IPS-18c (cell line): ENCODE results near the gene SEPTIN2.

Experiments used
- H3K4me3 ChIP-seq: 2 replicates; pipeline ENCODE4 v1.7.0; 2013; ENCODE audit warnings: low read depth, mild to moderate bottlenecking, low read length, moderate library complexity; ENCODE audit not compliant: insufficient read depth
- H3K9me3 ChIP-seq: one replicate; pipeline ENCODE4 v1.6.1; 2013; ENCODE audit warnings: mild to moderate bottlenecking, low read length, moderate library complexity; ENCODE audit not compliant: control insufficient read depth, insufficient read depth

SEPTIN2 gene

GRCh38 chr2:241325257-241325656, 9.5 kb downstream of the SEPTIN2 start:
- H3K9me3 ChIP-seq, result no peaks in the 10 kb centered on the region
- no peak overlapping the region for H3K4me3 ChIP-seq

- no peaks in the 10 kb centered on the region for H3K9me3 ChIP-seq
- no peak overlapping the region for H3K4me3 ChIP-seq
Observed at GRCh38 chr2:241329669-241330615, 14.2 kb downstream of the SEPTIN2 start.

- no peaks in the 10 kb centered on the region for H3K9me3 ChIP-seq
Observed at GRCh38 chr2:241330616-241330981, 14.9 kb downstream of the SEPTIN2 start.

GRCh38 chr2:241334813-241335212, 19.1 kb downstream of the SEPTIN2 start:
- Histone ChIP-seq H3K9me3 (no peaks in the 10 kb centered on the region), H3K4me3 (no peak overlapping the region)

More at GRCh38 chr2:241330616-241330981, 14.9 kb downstream of the SEPTIN2 start:
- no peak overlapping the region for H3K4me3 ChIP-seq

GRCh38 chr2:241339839-241340630, 24.3 kb downstream of the SEPTIN2 start:
- Histone ChIP-seq H3K9me3 (no peaks in the 10 kb centered on the region), H3K4me3 (no peak overlapping the region)

- no peak overlapping the region for H3K4me3 ChIP-seq
- H3K9me3 ChIP-seq, result no peaks in the 10 kb centered on the region
Observed at GRCh38 chr2:241340631-241341163, 25.0 kb downstream of the SEPTIN2 start.

GRCh38 chr2:241344925-241345651, 29.4 kb downstream of the SEPTIN2 start:
- Histone ChIP-seq H3K9me3 (no peaks in the 10 kb centered on the region), H3K4me3 (no peak overlapping the region)

GRCh38 chr2:241349941-241350340, 34.2 kb downstream of the SEPTIN2 start:
- Histone ChIP-seq H3K4me3 (no peak overlapping the region), H3K9me3 (no peaks in the 10 kb centered on the region)

- Histone ChIP-seq H3K9me3 (no peaks in the 10 kb centered on the region), H3K4me3 (no peak overlapping the region)
Observed at GRCh38 chr2:241350530-241350877, 34.8 kb downstream of the SEPTIN2 start.

- Histone ChIP-seq H3K9me3 (no peaks in the 10 kb centered on the region), H3K4me3 (no peak overlapping the region)
Observed at GRCh38 chr2:241350878-241351639, 35.3 kb downstream of the SEPTIN2 start.

- Histone ChIP-seq H3K9me3 (no peaks in the 10 kb centered on the region), H3K4me3 (no peak overlapping the region)
Observed at GRCh38 chr2:241351640-241352031, 35.9 kb downstream of the SEPTIN2 start.

- no peak overlapping the region for H3K4me3 ChIP-seq
- H3K9me3 ChIP-seq, result no peaks in the 10 kb centered on the region
Observed at GRCh38 chr2:241352227-241352626, 36.5 kb downstream of the SEPTIN2 start.

- Histone ChIP-seq H3K9me3 (no peaks in the 10 kb centered on the region), H3K4me3 (peak overlapping the region; percentile 57)
Observed at GRCh38 chr2:241354668-241355658, 39.2 kb downstream of the SEPTIN2 start.

- H3K4me3 ChIP-seq, result peak within 1 kb of the TSS; percentile 84
- no peaks in the 10 kb centered on the region for H3K9me3 ChIP-seq
Observed at GRCh38 chr2:241355983-241356870, 40.5 kb downstream of the SEPTIN2 start, which contains the start of gene FARP2. FARP2 (plus strand) TSS chr2:241356285; CDS start chr2:241373108, 16,823 bp downstream.

- no peaks in the 10 kb centered on the region for H3K9me3 ChIP-seq
- peak overlapping the region; percentile 84 for H3K4me3 ChIP-seq
Observed at GRCh38 chr2:241356871-241357260, 41.1 kb downstream of the SEPTIN2 start.
